Activated T-cell treated with anti-CD3 and anti-CD28 coated beads, Interleukin-2, amount 50 U/mL, for 24 hours (primary cell): ENCODE measurements around the gene GPR161.
"Not testable (repeated sequence)": the region's sequence is repeated elsewhere in the genome, so short reads cannot be mapped to it uniquely, and the experiment has no call there.

Experiments
- DNase-seq: peaks from one replicate; pipeline ENCODE4 v3.0.0-alpha.2; 2020
- H3K27ac Mint-ChIP-seq: 2 replicates; pipeline ENCODE4 v1.8.0; 2020; ENCODE audit warnings: mild to moderate bottlenecking, mixed read lengths
- H3K27me3 Mint-ChIP-seq: 2 replicates; pipeline ENCODE4 v1.8.0; 2020; ENCODE audit warnings: mixed read lengths
- H3K36me3 Mint-ChIP-seq: 2 replicates; pipeline ENCODE4 v1.8.0; 2020; ENCODE audit warnings: low read depth, mixed read lengths
- H3K4me1 Mint-ChIP-seq: 2 replicates; pipeline ENCODE4 v1.8.0; 2020; ENCODE audit warnings: low read depth, mixed read lengths
- H3K4me3 Mint-ChIP-seq: 2 replicates; pipeline ENCODE4 v1.8.0; 2020; ENCODE audit warnings: mild to moderate bottlenecking, moderate library complexity, mixed read lengths
- H3K9me3 Mint-ChIP-seq: 2 replicates; pipeline ENCODE4 v1.8.0; 2020; ENCODE audit warnings: mixed read lengths

GPR161 gene

DNA sequence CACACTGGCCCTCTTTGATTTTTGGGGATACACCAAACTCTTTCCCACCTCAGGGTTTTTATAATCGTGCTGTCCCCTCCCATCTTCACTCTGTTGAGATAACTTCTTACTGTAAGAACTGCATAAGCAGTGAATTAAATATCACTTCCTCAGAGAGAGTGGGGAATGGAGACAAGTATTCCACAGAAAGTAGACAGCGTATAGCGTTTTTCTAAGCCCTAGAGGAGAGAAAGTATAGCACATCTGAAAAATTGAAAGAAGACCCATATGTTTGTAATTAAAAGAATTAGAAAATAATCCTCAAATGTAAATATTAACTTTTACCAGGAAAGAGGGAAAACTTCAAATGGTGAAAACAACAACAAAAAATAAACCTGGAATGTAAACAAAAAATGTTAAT, 67.3 kb downstream of the GPR161 start:
- H3K4me1 Mint-ChIP-seq, result no peaks in the 10 kb centered on the region
- H3K4me3 Mint-ChIP-seq, result no peak overlapping the region
- H3K9me3 Mint-ChIP-seq, result no peaks in the 10 kb centered on the region
- H3K36me3 Mint-ChIP-seq, result peaks cover 71% of the 10 kb centered on the region
- no peak for DNase-seq
- H3K27me3 Mint-ChIP-seq, result no peaks in the 10 kb centered on the region
- H3K27ac Mint-ChIP-seq, result no peak overlapping the region

DNA sequence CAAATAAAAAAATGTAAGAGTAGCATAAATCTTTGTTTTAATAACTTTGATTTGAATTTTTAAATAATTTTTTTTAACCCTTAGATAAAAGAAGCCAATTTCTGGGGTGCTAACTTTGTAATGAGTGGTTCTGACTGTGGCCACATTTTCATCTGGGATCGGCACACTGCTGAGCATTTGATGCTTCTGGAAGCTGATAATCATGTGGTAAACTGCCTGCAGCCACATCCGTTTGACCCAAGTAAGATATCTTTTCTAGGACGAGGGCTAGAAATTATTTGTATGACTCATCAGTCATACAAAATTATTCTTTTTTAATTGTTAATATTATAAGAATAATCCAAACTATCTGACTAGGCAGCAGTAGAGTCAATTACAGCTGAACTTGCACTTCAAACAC, 71.2 kb downstream of the GPR161 start:
- no peak overlapping the region for H3K4me3 Mint-ChIP-seq
- no peaks in the 10 kb centered on the region for H3K9me3 Mint-ChIP-seq
- H3K36me3 Mint-ChIP-seq, result peaks cover 57% of the 10 kb centered on the region
- no peak overlapping the region for H3K27ac Mint-ChIP-seq
- no peak for DNase-seq
- H3K4me1 Mint-ChIP-seq, result no peaks in the 10 kb centered on the region
- H3K27me3 Mint-ChIP-seq, result no peaks in the 10 kb centered on the region

DNA sequence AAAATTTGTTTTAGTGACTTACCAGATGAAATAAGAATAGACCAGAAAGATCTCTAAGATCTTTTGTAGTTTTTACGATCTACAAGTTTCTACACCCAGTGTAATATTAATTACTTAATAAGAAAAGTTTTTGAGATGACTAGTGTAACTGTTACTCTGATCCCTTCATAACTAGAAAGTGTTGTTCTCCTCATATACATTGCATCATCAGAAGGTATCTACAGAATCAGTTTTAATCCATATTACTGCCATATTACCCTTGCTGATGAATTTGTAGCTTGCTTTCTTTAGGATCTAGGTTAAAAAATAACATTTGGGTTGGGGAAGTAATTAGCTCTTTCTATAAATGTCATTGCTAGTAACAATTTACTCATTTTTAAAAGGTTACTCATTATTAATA, 72.5 kb downstream of the GPR161 start:
- no peaks in the 10 kb centered on the region for H3K9me3 Mint-ChIP-seq
- peaks cover 53% of the 10 kb centered on the region for H3K36me3 Mint-ChIP-seq

DNA sequence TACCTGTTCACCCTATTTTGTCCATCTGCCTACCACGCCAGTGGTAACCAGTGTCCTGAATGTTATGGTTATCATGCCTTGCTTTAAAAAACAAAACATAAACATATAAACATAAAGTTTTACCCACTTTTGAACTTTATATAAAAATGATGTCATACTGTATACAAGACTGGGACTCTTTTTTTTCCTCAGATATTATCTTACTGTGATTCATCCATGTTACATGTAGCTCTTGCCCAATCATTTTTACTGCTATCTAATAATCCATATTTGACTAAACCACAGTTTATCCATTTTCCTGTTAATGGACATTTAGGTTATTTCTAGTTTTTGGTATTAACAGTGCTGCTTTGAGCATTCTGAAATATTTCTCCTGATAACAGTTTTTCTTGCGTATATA, 78.8 kb downstream of the GPR161 start:
- Mint-ChIP-seq H3K36me3 (peaks cover 30% of the 10 kb centered on the region), H3K4me3 (no peak overlapping the region), H3K9me3 (peaks cover 4% of the 10 kb centered on the region), H3K27me3 (no peaks in the 10 kb centered on the region), H3K27ac (no peak overlapping the region), H3K4me1 (peaks cover 2% of the 10 kb centered on the region)
- DNase-seq, result no peak

More for the DNA sequence above, 72.5 kb downstream of the GPR161 start:
- Mint-ChIP-seq H3K4me3 (no peak overlapping the region), H3K27ac (no peak overlapping the region), H3K4me1 (no peaks in the 10 kb centered on the region), H3K27me3 (no peaks in the 10 kb centered on the region)
- no peak for DNase-seq

DNA sequence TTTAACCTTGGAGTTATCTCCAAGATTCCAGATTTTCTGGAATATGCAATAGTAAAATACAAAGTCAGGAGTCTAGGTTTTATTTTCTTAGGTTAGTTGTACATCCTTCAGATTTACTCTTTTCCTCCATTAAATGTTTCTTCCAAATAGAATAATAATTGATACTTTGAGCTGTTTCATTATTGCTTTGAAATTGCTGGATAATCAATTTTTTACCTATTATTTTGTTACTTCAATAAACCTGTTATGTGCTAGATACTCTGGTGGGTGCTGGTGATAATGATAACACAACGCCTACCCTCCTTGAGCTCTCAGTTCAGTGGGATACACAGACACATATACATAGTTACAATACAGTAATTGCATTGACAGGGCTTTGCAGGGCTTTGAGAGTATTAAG, 79.4 kb downstream of the GPR161 start:
- peaks cover 30% of the 10 kb centered on the region for H3K36me3 Mint-ChIP-seq

DNA sequence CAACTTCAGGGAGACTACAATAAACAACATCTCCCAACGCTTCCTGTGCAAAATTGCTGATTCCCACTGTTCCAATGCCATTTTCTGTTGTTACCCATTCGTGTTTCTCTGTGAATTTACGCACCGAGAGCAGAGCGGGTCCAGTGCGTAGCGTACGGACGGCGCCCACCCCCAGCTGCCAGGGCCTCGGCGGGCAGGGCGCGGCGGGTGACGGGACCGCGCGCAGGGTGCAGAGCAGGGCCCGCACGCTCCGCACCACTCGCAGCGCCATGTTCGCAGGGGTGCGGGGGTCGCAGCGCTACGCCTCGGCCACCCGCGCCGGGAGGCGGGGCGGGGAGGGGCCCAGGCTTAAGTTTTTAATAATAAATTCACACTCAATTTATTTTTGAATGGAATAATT, 80.6 kb downstream of the GPR161 start:
- not testable (repeated sequence) for H3K27ac Mint-ChIP-seq, DNase-seq, H3K9me3 Mint-ChIP-seq, H3K4me3 Mint-ChIP-seq, H3K4me1 Mint-ChIP-seq, H3K27me3 Mint-ChIP-seq
- peaks cover 37% of the 10 kb centered on the region for H3K36me3 Mint-ChIP-seq

More for the DNA sequence above, 79.4 kb downstream of the GPR161 start:
- H3K4me3 Mint-ChIP-seq, result no peak overlapping the region
- no peak overlapping the region for H3K27ac Mint-ChIP-seq
- H3K27me3 Mint-ChIP-seq, result no peaks in the 10 kb centered on the region
- peaks cover 2% of the 10 kb centered on the region for H3K4me1 Mint-ChIP-seq
- H3K9me3 Mint-ChIP-seq, result peaks cover 4% of the 10 kb centered on the region
- no peak for DNase-seq

DNA sequence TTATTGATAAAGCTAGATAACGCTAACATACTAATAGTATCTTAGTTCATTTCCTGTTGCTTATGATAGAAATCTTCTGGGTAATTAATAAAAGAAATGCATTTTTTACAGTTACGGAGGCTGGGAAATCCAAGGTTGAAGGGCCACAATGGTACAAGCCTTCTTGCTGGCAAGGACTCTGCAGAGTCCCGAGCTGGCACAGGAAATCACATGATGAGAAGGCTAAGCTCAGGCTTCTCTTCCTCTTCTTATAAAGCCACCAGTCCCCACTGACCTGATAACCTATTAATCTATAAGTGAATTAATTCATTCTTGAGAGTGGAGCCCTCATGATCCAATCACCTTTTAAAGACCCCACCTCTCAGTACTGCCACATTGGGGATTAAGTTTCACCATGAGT, 82.6 kb downstream of the GPR161 start:
- Mint-ChIP-seq H3K4me1 (peaks cover 2% of the 10 kb centered on the region), H3K27me3 (no peaks in the 10 kb centered on the region), H3K36me3 (peaks cover 40% of the 10 kb centered on the region), H3K9me3 (peaks cover 4% of the 10 kb centered on the region), H3K4me3 (no peak overlapping the region), H3K27ac (no peak overlapping the region)
- DNase-seq, result no peak

DNA sequence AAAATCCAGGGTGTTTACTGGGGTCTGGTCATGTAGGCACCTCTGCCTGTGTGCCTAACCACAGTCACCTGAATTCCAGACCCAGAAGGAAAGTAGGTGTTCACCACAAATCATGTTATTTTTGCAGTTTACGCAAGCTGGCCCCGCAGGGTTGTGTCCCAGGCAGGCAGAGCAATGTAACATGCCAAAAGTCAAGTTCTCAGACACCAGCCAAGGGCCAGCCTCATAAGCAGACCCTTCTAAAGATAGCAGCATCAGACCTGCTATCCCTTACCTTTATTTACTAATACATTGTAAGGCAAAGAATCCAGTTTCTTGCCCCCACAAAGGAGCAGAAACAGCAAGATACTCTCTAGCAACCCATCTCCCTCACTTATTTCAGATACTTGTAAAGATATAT, 83.0 kb downstream of the GPR161 start:
- Mint-ChIP-seq H3K4me1 (peaks cover 2% of the 10 kb centered on the region), H3K9me3 (peaks cover 4% of the 10 kb centered on the region), H3K4me3 (no peak overlapping the region), H3K27ac (no peak overlapping the region), H3K27me3 (no peaks in the 10 kb centered on the region), H3K36me3 (peaks cover 43% of the 10 kb centered on the region)
- DNase-seq, result no peak

DNA sequence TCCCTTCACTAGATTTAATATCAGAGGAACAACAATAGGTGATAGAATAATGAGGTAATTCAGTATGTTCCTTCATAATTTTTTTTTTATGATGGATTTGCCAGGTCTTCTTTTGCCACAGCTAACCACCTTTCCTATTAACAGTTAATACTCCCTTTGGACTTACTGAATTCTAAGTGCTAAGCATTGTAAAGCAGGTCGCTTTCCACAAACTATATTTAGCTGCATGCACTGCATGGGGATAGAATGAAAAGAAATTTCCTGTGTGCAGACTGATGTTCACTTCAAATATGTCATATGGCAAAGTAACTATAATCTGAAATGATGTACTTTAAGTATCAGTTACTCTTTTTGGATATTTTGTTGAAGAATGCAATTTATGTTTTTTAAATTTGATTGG, 85.8 kb downstream of the GPR161 start:
- Mint-ChIP-seq H3K27me3 (no peaks in the 10 kb centered on the region), H3K27ac (no peak overlapping the region), H3K9me3 (peaks cover 2% of the 10 kb centered on the region), H3K36me3 (peaks cover 38% of the 10 kb centered on the region), H3K4me1 (peaks cover 2% of the 10 kb centered on the region), H3K4me3 (no peak overlapping the region)
- no peak for DNase-seq

DNA sequence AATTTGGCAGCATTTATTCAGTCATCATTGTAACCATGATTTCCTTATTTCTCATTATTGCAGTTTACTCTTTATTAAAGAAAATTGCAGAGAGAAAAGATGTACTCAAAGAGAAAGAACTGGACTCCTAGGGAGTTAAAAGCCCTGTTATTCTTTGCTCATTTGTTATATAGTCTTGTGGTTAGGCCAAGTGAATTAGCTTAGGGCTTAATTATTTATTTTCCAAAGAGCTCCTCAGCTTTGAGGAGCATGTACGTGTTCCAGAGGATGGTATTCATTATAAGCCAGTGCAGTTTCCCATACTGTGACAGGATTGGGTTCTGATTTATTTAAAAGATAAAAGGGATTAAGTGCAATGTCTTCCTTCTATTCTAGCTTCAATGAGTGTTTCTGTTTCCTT, 86.4 kb downstream of the GPR161 start:
- H3K4me3 Mint-ChIP-seq, result no peak overlapping the region
- H3K9me3 Mint-ChIP-seq, result no peaks in the 10 kb centered on the region
- DNase-seq, result no peak
- H3K4me1 Mint-ChIP-seq, result peaks cover 2% of the 10 kb centered on the region
- no peaks in the 10 kb centered on the region for H3K27me3 Mint-ChIP-seq
- H3K27ac Mint-ChIP-seq, result no peak overlapping the region
- peaks cover 38% of the 10 kb centered on the region for H3K36me3 Mint-ChIP-seq

DNA sequence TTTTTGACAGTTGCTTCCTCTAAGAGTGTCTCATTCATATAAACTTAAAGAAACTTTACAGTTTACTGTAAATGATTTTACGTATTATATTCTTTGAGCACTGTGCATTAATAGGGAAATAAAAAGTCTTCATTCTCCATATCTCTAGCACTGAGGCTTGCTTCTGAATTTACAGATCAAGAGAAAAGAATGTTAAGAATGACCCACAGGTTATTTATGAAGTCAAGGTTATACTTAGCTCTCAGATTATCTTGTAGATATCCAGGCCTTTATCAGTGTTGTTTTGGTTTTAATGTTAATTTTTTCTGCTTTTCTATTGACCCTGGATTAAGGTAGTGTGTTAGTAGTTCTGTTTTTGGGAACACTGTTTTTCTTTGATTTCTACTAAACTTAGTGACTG, 91.4 kb downstream of the GPR161 start:
- Mint-ChIP-seq H3K9me3 (no peaks in the 10 kb centered on the region), H3K27me3 (no peaks in the 10 kb centered on the region), H3K4me1 (no peaks in the 10 kb centered on the region), H3K36me3 (peaks cover 55% of the 10 kb centered on the region), H3K4me3 (no peak overlapping the region), H3K27ac (no peak overlapping the region)
- no peak for DNase-seq

DNA sequence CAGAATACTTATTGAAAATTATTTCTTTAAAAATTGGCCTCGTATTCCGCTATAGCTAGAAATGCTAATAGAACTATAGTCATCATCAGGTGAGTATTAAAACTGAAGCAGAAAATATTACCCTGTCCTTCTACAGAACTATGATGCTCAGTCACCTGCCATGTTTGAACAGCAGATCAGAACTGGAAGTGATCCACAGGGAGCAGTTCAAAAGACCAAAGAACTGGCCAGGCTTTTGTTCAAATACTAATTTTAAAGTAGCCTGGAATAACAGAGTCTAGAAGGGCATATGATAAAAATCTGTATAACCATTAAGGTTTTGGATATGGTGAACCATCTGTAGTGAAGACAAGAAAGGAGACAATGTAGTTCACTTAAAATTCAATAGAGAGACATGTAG, 94.4 kb downstream of the GPR161 start:
- DNase-seq, result no peak
- Mint-ChIP-seq H3K4me1 (no peaks in the 10 kb centered on the region), H3K27me3 (no peaks in the 10 kb centered on the region), H3K36me3 (peaks cover 44% of the 10 kb centered on the region), H3K9me3 (no peaks in the 10 kb centered on the region), H3K27ac (no peak overlapping the region), H3K4me3 (no peak overlapping the region)

DNA sequence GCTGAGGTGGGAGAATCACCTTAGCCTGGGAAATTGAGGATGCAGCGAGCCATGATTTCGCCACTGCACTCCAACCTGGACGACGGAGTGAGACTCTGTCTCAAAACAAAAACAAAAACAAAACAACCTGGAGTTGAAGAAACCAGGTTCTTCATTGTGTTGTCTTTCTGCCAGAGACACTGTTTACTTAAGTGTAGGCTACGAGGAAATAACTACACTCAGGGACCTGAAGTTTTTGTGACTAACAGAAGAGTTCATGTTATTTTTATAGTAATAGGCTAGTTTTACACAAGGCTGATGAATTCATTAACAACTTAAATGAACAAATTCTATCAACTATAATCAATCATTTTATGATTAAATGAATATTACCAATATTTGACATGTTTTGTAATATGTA, 101.4 kb downstream of the GPR161 start:
- no peak for DNase-seq

DNA sequence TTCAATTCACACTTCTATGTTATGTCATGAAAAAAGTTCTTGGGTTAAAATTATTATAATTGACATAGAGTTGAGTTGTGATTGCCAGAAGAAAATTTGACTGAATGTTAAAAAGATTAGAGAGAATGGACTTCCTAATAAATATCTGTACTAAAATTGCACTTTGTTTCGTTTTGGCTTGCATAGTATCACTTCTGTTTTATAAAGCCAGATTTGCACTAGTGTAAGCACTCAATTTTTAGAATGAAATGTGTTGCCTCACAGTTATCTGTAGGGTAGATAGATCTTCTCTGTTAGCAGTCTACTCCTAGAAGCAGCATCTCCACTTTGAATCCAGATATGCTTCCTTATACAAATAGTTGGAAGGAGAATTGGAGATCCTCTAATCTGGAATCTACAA, 104.7 kb downstream of the GPR161 start:
- no peak overlapping the region for H3K4me3 Mint-ChIP-seq
- H3K36me3 Mint-ChIP-seq, result peaks cover 11% of the 10 kb centered on the region
- no peaks in the 10 kb centered on the region for H3K27me3 Mint-ChIP-seq
- H3K4me1 Mint-ChIP-seq, result no peaks in the 10 kb centered on the region
- no peak overlapping the region for H3K27ac Mint-ChIP-seq
- no peak for DNase-seq
- H3K9me3 Mint-ChIP-seq, result no peaks in the 10 kb centered on the region

More for the DNA sequence above, 101.4 kb downstream of the GPR161 start:
- Mint-ChIP-seq H3K4me3 (no peak overlapping the region), H3K27ac (no peak overlapping the region), H3K27me3 (no peaks in the 10 kb centered on the region), H3K9me3 (no peaks in the 10 kb centered on the region), H3K36me3 (peaks cover 10% of the 10 kb centered on the region), H3K4me1 (no peaks in the 10 kb centered on the region)

DNA sequence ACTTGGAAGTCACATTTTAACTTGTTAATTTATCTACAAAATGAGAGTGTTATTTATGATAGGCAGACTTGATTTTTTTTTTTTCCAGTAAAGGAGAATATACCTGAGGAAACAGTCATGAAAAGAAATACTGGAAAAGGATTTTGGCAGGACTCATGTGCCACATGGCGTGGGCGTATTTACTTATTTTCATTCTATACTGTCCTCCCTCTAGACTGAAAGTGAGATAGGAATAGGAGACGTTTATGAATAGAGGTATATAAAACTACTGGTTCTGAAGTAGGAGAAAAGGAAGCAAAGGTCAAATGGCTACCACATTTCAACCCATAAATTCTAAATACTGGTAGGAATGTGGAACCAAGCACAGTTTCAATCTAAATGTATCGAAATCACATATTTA, 105.1 kb downstream of the GPR161 start:
- Mint-ChIP-seq H3K27ac (no peak overlapping the region), H3K4me3 (no peak overlapping the region), H3K27me3 (no peaks in the 10 kb centered on the region), H3K4me1 (no peaks in the 10 kb centered on the region), H3K9me3 (no peaks in the 10 kb centered on the region), H3K36me3 (peaks cover 11% of the 10 kb centered on the region)
- no peak for DNase-seq

DNA sequence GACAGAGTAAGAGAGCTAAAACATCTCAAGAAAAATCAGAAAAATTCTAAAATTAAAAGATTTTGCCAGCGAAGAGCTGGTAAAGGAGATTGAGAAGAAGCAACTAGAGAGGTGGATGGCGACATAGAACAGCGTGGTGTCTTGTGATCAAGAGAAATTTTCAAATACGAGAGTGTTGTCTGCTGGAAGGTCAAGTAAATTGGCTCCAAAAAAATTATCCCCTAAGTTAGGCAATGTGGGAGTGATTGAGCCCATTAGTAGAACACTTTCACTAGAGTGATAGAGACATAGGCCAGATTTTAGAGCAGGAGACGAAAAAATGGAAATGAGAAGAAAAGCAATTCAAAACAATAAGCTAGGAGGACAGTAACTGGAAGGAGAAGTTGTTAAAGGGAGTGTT, 105.5 kb downstream of the GPR161 start:
- Mint-ChIP-seq H3K27me3 (no peaks in the 10 kb centered on the region), H3K4me3 (no peak overlapping the region), H3K4me1 (no peaks in the 10 kb centered on the region), H3K9me3 (no peaks in the 10 kb centered on the region), H3K36me3 (peaks cover 11% of the 10 kb centered on the region), H3K27ac (no peak overlapping the region)
- no peak for DNase-seq
